ENCODE data around the gene ARHGEF3.

Gene ARHGEF3

DNA sequence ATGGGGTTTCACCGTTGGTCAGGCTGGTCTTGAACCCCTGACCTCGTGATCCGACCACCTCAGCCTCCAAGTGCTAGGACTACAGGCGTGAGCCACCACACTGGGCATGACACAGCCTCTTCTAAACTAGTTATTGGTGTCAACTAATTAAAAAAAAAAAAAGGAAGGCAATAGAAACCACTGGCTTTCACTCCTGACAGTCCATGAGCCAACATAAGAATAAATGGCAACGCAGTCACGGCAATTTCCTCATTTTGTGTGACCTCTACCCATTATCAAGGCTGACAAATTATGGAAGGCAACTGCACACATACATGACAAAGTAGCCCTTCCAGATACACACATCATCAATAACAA, 5.9 kb downstream of the ARHGEF3 start:
- DNase-seq (ENCODE audit: low spot score) = no peak

DNA sequence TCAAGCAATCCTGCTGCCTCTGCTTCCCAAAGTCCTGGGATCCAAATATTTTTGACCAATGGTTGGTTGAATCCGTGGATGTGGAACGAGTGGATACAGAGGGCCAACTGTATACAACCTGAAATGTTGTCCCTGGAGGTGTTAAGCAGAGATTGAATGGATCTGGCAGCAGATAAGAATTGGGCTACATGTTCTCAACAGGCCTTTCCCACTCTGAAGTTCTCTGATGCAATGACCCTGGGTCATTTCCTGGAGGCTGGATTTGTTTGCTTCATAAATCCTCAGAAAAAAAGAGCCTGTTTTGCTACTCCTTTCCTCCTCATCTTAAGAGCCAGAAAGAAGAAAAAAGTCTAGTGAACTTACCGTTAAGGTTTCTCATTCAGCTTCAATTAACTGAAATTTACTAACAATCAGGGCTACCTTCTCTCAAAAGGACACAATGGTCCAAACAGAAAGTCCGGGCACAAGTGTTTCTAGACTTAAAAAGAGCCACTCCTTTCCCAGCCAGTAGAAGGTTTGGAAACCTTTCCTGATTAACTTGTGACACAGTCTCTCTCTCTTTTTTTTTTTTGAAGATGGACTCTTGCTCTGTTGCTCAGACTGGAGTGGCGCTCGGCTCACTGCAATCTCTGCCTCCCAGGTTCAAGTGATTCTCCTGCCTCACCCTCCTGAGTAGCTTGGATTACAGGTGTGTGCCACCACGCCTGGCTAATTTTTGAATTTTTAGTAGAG, 6.5 kb downstream of the ARHGEF3 start:
- DNase-seq (ENCODE audit: low spot score) = no peak

DNA sequence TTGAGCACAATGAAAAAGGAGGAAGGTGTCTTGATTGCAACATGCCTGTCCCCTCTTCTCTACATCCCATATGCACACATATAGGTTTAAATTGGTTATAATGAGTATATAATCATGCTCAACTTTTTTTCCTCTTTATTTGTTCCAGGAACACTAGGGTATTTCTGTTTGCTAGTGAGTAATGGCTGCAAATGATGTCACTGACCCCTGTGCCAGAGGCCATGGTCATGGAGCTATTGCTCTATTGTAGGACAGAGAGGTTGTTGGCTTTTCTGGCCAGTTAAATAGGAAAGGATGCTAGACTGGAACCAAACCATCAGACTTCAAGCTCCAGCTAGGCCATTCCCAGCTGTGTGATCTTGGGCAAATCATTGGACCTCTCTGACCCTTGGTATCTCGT, 9.6 kb downstream of the ARHGEF3 start:
- DNase-seq (ENCODE audit: low spot score) = no peak

DNA sequence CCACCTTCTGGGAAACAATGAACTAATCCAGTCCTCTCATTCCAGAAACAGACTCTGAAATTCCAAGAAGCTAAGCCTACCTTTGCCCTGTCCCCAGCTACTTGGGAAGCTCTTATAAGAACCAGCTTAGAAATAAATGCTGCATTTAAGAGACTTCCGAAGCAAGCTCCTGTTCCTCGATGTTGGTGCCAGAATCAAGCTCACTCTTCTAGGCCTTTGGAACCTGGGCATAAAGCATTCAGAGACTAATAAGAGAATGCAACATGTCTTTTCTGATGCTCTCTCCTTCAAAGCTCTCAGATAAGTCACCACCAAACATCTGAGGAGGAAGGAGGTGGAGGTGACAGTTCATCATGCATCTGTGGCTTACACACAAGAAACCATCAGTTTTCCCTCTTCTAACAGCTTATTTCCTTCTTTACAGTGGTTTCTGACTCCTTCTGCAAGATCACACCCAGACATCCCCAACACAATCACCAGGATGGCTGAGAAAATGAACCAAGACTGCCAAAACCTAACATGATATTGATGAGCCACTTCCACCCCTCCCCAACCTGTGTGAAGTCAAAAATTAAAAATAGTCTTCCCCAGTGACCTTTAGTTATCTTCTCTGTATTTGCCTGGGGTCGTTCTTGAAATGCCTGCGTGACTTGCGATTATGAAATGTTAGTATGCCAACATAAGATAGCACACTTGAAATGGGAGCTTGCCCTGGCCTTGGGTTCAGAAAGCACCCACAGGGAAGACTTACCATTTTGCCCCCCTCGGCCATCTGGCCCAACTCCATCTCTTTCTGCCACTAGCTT, 11.5 kb downstream of the ARHGEF3 start:
- DNase-seq (ENCODE audit: low spot score) = no peak

DNA sequence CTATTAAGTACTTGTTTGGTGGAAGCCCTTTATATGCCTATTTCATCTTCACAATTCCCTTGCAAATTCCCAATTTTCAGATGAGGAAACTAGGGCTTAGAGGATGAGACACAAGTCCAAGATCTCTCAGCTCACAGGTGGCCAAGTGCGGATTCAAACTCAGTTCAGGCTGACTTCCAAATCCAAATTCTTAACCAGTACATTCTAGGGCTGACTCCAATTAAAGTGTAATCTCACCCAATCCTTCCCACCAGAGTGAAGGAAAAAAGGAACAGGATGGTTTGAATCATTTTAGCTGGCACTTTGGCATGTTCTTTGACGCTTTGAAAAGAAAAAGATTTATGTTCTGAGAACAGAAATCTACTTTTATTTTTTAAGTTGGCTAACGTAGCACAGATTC, 12.7 kb downstream of the ARHGEF3 start:
- DNase-seq (ENCODE audit: low spot score) = no peak

DNA sequence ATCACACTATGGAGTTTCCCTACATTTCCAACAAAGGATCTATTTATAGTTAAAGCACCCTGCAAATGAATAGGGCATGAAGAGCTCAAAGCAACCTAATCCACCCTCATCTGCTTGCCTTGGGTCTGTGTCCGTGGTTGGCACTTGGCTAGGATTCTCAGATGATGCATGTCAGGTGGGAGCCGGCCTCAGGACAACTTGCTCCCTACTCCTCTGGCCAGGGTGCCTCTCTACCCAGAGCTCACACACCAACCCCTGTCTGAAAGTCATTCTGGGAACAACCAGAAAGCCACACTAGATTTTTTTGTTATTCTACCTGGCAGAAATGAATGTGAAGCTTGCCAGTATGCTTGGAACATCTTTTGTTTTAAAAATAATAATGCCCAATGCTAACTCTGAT, 13.2 kb downstream of the ARHGEF3 start:
- no peak for DNase-seq (ENCODE audit: low spot score)

DNA sequence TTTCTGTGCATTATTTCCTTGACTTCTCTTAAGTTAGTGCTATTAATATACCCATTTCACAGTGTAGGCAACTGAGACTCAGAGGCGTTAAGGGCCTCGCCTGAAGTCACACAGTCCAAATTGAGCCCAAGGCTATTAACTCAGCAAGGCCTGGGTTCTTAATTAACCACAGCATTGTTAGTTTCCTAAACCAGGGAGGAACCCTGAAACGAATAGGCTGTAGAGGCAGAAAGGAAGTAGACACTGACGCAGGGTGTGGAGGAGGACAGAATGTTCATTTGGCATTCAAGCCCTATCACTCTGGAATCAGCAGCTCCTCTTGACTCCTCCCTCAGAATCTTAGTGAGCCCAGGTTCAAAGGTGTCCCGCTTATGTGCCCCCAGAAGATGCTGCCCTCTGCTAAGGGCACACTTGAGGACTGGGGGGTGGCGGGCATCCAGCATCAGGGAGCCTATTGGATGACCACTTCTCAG, 13.9 kb downstream of the ARHGEF3 start:
- DNase-seq (ENCODE audit: low spot score) = no peak

DNA sequence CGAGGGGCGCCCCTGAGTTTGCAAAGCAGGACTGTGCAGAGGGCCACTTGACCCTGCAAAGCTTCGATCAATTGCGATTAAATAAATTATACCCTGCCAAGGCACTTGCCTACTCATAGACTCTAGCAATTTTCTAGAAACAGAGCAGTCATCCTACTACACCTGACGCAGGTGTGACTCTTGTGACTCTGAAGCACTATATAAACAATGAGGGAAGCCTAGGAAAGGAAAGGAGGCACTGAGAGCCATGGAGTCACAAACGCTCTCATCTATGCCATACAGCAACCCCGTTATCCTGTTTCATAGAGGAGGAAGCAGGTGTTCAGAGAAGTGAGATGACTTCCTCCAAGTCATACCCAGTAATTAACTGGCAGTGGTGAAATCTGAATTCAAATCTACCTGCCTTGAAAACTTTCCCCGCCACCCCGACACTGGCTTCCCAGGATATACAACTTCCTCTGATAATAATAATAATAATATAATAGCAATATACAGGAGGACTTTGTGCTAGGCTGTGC, 14.4 kb downstream of the ARHGEF3 start:
- no peak for DNase-seq (ENCODE audit: low spot score)

DNA sequence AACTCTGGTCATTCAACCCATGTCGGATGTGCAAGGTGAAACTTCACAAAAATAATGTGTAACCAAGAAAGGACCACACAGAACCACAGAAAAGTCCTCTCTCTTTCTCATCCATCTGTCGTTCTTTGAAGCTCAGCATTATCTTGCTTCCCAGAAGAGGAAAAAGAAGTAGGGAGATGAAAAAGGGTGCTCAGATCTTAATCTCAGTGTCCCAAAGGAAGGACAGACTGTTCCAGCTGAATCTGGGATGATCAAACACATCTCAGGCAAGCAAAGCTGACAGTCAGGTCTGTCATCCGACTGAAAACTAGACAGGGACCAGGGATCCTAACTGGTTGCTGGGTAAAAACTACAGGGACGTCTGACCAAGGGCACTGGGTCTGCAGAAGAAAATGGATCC, 16.2 kb downstream of the ARHGEF3 start:
- no peak for DNase-seq (ENCODE audit: low spot score)

DNA sequence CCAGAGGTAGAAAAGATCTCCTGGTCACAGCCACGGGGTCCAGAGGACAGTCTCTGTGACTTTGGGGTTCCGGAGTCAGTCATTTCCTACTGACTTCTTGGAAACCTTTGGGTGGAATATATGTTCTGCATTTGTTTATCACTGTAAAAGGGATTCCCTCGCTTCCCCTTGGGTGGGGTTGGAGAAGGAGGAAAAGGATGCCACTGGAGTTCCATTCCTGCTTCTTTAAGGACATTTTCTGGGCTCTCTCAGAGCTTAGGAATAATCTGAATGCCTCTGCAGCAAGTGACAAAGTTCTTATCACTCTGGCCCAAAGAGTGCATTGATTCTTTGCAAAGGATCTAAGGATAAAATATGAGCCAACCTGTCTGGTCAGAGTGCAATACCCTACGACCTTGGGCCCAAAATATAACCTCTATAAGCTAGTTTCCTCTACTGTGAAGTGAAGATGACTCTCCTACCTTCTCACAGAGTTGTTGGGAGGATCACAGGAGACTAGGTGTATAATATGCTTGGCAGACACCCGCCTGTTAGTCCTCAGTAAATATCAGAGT, 17.2 kb downstream of the ARHGEF3 start:
- no peak for DNase-seq (ENCODE audit: low spot score)

DNA sequence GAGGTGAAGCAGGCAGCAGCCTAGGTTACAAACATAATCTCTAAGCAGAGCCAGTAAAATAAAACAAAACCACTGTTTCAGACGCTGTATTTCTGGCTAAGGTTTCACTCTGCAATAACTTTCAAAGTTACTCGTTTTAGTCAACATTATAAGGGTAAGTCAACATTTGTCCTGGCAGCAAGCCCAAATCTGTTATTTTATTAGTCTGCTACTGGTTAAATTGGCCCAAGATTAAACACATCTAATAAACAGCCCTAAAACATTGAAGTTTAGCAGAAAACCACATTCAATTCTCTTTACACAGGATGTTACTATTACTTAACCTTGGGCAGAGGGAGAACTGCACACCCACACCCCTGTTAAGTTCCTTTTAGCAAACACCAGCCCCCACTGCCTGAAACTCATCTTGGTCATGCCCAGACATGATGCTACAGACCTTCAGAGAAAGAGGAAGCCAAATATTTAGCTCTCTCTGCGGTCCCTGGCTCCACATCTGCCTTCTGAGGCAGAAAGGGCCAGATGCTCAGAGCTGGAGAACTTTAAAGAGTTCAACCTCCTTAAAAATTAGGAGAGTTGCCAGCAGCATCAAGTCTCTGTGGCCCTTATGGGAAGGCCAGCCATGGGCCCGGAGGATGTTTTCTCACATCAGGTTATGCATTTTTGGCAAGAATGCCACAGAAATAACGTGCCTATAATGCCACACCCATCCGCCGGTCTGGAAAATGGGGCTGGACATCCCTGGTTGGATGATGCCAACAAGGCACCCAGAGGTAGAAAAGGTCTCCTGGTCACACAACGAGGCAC, 17.9 kb downstream of the ARHGEF3 start:
- no peak for DNase-seq (ENCODE audit: low spot score)

DNA sequence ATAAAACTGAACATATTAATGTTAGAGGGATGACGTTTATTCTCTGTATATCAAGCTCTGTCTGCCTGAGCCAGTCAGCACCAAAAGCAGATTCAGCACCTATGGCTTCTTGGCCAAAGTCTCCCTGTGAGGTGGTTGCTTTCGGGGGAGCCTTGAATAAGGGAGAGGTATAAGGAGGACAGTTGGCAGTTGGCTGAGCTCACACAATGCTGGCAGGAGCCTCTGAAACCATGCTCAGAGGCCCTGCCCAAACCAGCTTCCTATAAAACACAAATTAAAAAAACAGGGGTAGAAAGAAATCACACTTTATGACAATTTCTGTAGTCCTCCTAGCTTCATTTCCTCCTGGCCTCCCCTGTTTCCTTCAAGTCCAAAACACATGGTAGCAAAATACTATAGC, 18.8 kb downstream of the ARHGEF3 start:
- DNase-seq (ENCODE audit: low spot score) = no peak

DNA sequence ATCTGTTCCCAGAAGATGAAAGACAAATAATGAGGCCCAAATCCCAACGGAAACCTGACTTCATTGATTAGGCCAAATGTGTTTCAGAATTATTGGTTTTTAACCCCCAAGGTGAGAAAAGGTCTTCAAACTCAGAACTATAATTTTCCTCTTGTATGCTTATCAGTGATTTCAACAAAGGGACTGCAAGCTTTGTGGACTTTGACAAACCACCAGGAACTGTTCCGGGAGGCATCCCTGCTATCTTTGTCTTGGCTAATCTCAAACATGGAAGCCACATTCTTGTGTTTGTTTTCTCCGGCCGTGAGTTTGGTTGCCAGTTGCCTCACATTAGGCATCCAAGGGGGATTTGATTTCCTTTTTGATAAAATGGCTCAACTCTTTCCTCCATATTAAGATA, 19.5 kb downstream of the ARHGEF3 start:
- no peak for DNase-seq (ENCODE audit: low spot score)

DNA sequence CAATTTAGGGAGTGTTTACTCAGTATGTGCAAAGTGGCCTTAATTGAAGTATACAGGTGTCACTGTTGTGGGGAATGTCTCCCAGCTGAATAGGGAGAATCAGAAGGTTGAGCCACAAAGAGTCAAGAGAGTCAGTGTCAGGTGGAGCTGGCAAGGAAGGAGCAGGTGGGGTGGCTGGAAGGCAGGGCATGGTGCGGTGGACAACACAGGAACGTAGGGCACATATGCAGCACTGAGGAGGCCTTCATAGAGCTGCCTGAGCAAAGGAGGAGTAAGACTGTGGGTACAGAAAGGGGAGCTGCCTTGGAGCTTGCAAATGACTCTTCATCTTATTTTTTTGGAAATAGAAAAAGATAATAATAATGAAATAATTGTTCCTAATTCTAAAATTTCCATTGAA, 20.0 kb downstream of the ARHGEF3 start:
- DNase-seq (ENCODE audit: low spot score) = no peak

DNA sequence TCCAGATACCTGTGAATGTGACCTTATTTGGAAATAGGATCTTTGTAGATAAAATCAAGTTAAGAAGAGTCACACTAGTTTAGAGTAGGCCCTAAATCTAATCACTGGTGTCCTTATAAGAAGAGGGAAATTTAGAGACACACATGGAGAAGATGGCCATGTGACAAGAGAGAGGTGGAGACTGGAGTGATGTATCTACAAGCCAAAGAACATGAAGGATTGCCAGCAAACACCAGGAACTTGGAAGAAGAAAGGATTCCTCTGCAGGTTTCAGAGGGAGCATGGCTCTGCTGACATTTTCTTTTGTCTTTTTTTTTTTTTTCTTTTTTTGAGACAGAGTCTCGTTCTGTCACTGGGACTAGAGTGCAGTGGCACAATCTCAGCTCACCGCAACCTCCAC, 20.8 kb downstream of the ARHGEF3 start:
- no peak for DNase-seq (ENCODE audit: low spot score)

DNA sequence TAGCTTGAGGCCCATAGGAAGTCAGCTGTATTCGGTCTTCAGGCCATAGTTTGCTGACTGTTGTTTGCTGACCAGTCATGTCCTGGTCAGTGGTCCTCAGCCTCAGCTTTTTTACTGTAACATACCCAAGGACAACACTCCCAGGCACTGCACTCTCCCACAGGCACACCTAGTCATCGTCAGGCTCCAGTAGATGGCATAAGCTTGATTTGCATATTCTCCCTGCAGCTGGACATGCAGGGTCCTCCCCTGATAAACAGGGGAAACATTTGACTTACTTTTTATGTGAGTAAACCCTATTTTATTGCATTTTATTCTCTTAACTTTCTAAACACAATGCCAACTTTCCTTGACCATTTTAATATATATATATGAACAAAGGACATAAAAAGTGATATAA, 22.9 kb downstream of the ARHGEF3 start:
- no peak for DNase-seq (ENCODE audit: low spot score)

DNA sequence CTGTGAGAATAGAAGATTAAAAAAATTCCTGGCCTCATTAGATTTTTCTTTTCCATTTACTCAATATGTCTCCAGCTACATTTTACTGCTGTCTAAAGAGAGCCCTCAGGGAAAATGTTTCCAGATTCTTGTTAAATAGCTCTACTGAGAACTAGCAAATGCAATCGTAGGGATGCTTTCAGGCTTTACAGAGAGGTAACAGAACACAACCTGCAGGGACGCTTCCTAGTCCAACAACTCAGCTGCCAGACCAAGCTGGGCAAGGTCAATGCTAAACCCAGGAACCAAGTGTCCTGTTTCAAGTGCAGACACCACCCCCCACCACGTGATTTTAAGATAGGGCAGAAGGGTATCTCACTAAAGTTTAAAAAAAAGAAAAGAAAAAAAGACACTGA, 25.2 kb downstream of the ARHGEF3 start:
- DNase-seq (ENCODE audit: low spot score) = no peak

DNA sequence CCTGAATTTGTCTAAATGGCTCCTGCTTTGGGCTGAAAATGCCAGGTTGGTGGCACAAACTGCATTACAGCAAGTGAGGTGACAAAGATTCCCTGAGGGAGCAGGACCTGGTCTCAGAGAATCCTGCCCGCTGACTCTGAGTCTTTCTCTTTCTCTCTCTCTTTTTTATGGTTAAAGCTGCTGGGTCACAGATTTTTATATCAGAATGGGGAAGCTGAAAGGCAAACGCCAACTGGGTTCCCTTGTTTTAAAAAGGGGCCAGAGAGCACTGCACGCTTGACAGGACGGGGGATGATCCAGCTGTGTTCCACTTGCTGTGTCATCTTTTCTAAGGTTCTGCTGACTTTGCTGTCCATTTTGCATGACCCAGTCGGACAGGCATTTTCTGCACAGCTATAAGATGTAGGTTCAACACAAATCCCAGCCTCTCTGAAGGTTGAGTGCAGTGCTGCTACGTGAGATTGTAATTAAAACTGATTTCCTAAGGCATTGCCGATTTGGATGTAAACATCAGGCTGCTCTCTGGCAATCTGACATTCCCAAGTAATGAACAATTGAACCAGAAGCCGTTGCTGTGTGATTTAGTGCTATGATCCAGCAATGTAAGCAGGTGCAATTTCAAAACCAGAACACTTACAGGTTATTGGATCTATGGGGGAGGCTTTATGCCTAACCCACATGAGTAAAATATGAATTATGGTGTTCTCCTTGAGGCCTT, 25.8 kb downstream of the ARHGEF3 start:
- DNase-seq (ENCODE audit: low spot score) = no peak

DNA sequence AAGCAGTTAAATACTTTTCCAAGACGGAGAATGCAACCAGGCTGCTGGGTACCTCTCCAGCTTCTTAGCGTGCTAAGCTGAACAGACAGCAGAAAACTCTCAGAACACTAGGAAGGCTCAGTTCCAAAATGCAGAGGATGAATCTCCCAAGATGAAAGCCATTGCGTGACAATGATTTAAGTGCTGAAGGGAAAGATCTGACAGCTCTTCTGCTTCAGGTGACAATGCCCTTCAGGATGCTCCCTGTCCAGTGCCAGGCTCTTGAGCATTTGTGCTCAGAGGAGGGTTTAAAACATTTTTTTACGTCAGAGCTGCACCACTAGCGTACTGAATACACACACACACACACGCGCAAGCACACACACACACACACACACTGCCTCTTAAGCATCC, 26.3 kb downstream of the ARHGEF3 start:
- no peak for DNase-seq (ENCODE audit: low spot score)

DNA sequence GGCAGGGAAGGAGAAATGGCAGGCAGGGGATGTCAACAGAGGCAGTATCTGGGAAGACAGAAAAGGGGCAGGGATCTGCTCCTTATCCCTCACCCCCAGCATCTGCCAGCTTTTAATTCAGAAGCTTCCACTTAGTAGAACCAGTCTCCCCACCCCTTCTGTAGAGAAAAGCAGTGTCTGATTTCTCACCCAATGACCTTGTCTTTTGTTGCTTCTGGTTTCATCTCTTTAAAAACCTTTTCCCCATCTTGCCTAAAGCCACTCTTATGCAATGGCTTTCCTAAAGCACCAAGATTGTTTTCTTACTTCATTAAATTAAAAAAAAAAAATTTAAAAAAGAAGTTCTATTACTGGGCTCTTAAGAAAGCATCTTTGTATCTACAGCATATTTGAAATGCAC, 27.8 kb downstream of the ARHGEF3 start:
- DNase-seq (ENCODE audit: low spot score) = no peak
